GM13977 (cell line): ENCODE measurements around the gene PIGBOS1.
"Not testable (repeated sequence)": the region's sequence is repeated elsewhere in the genome, so short reads cannot be mapped to it uniquely, and the experiment has no call there.

ENCODE experiments used
- DNase-seq: peaks from one replicate; pipeline ENCODE4 v3.0.0; 2012; ENCODE audit warnings: low spot score
- CTCF ChIP-seq: IDR thresholded peaks from 2 replicates; pipeline ENCODE4 v1.5.1; 2012; ENCODE audit warnings: mild to moderate bottlenecking, control low read depth; ENCODE audit not compliant: insufficient read depth; ENCODE audit errors: extremely low read depth, missing control alignments
- in situ Hi-C: fragments of 300-500 bp; cut with MboI; formaldehyde crosslinking; loops from one replicate; pipeline ENCODE4 v1.12.0; 2022; ENCODE audit warnings: low sequenced_read_pairs, low pct_unique_long_range_greater_than_20kb, mixed read lengths, inconsistent platforms; ENCODE audit not compliant: unreplicated experiment

PIGBOS1 gene

GRCh38 chr15:55289011-55289745, 29.7 kb downstream of the PIGBOS1 start:
- TF ChIP-seq CTCF, result no peak
- DNase-seq, result peak; percentile 42
- in situ Hi-C loops, result no loop called here

DNA sequence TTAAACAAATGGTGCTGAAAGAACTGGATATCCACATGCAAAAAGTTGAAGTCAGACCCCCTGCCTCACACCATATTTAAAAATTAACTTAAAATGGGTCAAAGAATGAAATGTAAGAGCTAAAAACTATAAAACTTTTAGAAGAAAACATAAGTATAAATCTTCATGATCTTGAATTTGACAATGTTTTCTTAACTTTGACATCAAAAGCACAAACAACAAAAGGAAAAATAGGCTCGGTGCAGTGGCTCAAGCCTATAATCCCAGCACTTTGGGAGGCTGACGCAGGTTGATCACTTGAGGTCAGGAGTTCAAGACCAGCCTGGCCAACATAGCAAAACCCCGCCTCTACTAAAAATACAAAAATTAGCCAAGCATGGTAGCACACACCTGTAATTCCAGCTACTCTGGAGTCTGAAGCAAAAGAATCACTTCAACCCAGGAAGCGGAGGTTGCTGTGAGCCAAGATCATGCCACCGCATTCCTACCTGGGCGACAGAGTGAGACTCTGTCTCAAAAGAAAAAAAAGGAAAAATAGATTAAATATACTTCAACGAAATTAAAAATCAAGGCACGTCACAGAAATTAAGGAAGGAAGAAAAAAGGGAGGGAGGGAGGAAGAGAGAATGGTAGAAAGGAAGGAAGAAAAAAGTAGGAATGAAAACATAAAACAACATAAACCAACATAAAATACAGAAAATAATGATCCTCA, 30.8 kb downstream of the PIGBOS1 start:
- in situ Hi-C loops, result no loop called here
- TF ChIP-seq CTCF, result no peak
- DNase-seq, result no peak

DNA sequence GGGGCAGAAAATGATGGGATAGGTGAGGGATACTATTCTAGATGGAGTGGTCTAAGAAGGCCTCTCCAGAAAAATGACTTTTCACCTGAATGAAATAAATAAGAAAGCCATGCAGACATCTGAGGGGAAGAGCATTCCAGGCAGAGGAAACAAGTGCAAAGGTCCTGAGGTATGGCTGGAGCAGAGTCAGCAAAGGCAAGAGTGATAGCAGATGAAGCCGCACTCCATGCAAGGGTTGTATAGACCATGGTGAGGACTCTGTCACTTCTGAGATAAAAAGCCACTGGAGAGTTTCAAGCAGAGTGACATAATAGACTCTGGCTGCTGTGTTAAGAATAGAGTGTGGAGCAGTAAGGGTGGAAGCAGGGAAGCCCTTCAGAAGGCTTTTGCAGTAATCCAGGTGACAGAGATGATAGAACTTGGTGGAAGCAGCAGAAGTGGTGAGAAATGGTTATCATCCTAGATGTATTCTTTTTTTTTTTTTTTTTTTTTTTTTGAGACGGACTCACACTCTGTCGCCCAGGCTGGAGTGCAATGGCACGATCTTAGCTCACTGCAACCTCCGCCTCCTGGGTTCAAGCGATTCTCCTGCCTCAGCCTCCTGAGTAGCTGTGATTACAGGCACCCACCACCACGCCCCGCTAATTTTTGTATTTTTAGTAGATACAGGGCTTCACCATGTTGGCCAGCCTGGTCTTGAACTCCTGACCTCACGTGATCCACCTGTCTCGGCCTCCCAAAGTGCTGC, 32.3 kb downstream of the PIGBOS1 start:
- DNase-seq, in situ Hi-C loops: not testable (repeated sequence)

GRCh38 chr15:55284426-55284825, 34.5 kb downstream of the PIGBOS1 start:
- no peak for TF ChIP-seq CTCF

GRCh38 chr15:55283379-55284147, 35.4 kb downstream of the PIGBOS1 start:
- no peak for DNase-seq
- no peak for TF ChIP-seq CTCF
- in situ Hi-C loops, result no loop called here

More at GRCh38 chr15:55284426-55284825, 34.5 kb downstream of the PIGBOS1 start:
- DNase-seq, result no peak
- in situ Hi-C loops, result no loop called here

GRCh38 chr15:55282284-55282833, 36.6 kb downstream of the PIGBOS1 start:
- DNase-seq, result no peak
- no peak for TF ChIP-seq CTCF
- in situ Hi-C loops, result no loop called here
